Hematopoietic multipotent progenitor cell (in vitro differentiated cells): ENCODE measurements around the gene NPPB. TPM values are rescaled to one million over a fixed set of nuclear protein-coding genes. Genes with fewer than 3 reads are reported as not detected.
A peak's percentile ranks its signal among the peaks of the same experiment; 100 is the strongest.

Experiments
- DNase-seq, 3 donors: peaks; one replicate each; pipeline ENCODE4 v3.0.0-alpha.2; 2011 to 2015; ENCODE audit warnings: low read depth in 2 of 3, low spot score in 2 of 3
- total RNA-seq: library from RNA; depleted of rRNA; stranded (reverse); fragments of >200 nt; gene quantifications from one replicate; pipeline ENCODE4 v1.2.3, GENCODE V29; 2012

The NPPB gene
- total RNA-seq, 1 donor = not detected

DNA sequence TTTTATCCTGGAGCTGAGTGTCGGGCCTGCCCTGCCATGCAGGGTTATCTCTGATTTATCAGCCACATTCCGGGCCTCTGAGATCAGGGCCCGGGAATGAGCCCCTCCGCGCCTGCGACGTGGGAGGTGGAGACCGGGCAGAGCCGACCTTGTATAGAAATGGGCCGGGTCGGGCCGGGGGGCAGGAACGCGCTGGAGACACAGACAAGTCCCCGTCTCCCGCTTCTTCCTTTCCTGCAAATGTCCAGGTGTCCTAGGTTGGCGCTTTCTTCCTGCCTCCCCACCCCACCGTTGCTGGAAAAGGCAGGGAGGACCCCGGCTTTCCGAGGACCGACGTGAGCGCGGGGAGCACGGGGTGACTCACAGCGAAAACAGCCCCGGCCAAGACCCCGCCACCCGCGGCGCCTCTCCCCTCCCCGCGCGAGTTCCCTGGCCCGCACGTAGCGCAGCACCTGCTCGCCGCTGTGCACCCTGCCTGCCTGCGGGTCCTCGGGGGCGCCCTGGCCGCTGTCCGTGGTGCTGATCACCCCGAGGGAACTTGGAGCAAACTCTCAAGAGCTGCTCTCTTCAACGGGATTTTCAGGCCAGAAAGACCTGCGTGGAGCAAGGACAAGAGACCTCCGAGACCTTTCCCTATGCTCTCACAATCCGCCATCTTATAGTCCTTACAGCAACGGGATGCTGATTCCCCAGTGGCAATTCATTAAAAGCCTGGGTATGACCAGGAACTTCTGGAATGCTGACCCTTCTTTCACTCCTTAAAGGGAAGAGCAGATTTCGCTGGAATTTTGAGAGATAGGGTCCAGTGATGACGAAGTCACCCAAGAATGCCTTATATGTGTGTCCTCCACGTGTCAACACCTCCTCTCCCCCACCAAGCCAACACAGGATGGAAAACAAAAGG lies 475 bp upstream of the NPPB start:
- peak; percentile 13 to 87 (median 84) for DNase-seq

DNA sequence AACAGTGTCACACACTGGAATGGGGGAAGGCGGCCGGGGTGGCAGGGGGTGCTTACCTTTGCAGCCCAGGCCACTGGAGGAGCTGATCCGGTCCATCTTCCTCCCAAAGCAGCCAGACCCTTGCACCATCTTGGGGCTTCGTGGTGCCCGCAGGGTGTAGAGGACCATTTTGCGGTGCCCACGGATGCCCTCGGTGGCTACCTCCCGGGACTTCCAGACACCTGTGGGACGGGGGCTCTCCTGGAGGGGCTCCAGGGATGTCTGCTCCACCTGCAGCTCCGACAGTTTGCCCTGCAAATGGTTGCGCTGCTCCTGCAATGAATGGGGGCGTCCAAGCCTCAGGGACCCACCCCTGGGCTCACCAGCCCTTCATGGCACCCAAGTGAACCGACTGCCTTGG lies 587 bp downstream of the NPPB start:
- no peak for DNase-seq

DNA sequence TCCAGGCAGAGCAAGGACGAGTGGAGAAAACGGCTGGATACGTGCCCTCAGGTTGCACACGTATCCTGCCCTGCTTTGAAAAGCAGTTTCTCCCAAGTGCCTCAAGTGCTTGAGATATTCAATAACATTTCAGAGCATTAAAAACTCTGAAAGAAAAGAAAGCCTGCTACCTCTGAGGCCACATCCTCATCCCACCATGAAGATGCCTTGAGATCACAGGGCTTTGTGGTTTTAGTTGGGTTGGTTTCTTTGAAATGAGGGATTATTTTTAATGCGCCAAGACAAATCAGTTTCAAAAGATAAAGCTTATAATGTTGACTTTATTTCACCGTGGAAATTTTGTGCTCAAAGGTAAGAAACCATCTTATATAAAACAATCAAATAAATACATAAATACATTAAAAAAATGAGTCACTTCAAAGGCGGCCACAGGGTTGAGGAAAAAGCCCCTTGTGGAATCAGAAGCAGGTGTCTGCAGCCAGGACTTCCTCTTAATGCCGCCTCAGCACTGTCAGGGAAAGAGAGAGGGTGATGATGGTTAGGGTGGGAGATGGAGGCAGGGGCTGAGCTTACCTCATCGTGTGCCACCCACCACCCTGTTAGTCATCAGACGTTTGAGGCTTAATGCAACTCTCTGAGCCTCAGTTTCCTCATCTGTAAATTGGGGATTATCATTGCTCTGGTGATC lies 1.4 kb downstream of the NPPB start:
- DNase-seq = peak in 2 of 3 donors; percentile 35 to 52

DNA sequence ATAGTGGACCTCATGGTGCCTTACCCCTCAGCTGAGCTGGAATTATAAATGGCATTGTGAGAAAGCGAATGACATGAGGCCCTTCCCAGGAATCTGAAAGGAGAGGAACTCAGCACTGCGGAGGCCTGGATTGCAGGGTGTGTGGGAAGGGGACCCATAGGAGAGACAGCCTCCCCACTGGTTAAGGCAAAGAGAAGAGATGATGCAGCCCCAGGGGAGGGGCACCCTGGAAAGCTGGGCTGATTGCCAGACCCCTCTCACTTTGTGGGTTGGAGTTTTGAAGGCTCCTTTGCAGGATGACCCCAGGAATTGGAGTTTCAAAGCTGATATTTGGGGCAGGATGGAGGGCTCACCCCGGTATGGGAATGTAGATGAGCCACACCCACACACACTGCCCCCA lies 2.0 kb downstream of the NPPB start:
- DNase-seq = no peak

DNA sequence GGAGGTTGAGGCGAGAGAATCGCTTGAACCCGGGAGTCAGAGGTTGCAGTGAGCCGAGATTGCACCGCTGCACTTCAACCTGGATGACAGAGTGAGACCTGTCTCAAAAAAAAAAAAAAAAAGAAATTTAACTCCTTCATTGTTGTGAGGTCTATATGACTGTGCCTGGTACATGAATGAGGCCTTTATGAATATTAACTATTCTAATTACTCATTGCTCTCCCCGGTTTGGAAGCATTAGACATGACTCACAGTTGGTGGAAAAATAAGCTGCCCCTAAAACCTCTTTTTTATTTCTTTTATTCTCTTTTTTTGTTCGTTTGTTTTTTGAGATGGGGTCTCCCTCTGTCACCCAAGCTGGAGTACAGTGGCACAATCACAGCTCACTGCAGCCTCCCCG lies 3.3 kb downstream of the NPPB start:
- DNase-seq = no peak

DNA sequence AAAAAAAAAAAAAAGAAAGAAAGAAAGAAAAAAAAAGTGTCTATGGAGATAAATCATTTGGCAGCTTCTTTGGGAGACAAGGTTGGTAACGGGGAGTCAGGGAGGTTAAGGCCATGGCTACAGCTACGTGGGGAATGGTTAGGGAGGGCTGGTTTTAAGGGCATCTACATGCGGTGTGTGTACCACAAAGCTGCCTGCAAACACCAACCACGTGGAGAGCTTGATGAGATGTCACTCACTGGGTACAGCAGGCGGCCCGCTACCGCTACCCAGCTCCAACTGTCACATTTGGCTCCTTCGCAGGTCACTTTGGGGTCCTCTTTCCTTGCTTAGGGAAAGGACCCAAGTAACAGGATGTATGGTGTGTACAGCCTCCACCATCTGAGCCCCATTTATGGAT lies 4.2 kb downstream of the NPPB start:
- no peak for DNase-seq

DNA sequence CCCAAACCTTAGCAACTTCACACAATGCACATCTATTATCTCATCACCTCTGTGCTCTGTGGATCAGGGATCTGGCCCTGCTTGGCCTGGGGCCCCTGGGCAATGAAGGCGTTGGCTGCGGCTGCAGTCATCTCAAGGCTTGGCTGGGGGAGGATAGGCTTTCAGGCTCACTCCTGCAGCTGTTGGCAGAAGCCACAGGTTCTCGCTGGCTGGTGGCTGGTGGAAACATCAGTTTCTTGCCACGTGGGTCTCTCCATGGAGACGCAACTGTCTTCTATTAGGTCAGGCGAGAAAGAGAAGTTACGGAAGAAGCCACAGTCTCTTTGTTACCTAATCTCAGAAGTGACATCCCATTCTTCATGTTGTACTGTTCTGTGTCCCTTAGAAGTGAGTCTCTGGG lies 7.6 kb downstream of the NPPB start:
- peak in 1 of 3 donors; percentile 19 for DNase-seq

DNA sequence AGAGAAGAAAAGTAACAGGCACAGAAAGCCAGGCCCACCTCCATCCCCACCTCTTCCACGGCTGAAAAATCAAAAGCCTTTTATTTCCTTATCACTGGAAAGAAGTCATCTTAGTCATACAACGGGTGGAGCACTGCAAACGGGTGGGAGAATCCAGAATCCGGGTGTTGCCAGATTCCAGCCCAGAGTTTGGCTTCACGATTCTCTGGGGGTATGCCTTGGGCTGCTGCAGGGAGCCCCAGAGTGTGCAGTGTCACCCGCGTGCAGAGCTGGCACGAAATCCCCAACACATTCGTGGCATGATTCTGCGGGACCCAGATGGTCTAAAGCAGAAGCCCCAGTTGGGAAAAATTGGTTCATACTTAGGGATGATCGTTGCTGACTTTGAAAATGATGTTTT lies 8.6 kb downstream of the NPPB start:
- no peak for DNase-seq

DNA sequence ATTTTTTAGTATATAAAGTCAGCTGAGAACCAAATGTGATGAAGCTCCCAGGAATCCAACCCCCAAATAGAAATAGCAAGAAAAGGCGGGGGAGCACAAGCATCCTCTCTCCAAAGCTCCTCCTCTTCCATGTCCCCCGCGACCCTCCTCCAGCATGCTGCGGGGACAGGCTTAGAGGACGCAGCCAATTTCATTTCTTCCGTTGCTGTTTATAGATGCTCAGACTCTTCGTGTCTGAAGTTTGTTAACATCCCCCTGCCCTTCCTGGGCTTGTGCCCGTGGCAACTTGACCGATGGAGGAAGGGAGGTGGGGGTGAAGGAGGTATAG lies 10.4 kb downstream of the NPPB start:
- DNase-seq = no peak

DNA sequence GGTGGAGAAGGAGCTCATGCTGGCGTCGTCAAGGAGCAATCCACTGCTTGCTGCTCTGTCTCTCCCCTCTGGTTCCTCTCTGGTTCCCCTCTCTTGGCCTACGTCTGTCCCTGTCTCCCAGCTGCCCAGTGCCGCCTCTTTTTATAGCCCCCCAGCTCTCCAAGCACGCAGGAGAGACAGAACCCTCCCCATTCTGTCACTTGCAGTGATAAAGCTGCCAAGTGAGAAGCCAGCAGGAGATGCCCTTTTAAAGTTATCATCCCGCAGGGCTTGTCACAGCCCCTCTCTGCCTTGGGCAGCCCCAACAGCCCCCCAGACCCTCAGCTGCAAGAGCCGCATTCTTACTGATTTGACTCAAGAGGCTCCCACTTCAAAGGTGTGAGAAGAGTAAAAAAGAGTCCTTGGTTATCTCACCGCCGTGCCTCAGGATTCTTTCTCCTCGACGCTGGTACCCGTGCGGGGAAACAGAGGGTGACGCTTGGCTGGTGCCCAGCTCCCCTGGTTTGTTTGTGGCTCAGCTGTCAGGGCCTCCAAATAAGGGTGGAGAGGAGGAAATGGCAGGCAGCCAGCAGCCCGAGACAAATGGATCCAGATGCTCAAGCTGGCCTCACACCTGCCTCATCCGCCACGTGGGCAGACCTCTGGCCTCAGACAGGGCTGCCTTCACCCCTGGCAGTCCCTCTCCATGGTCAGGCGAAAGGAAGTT lies 10.9 kb downstream of the NPPB start, which contains the start of gene NPPA:
NPPA (minus strand) TSS at position 117 of the 706 bp plus-strand sequence; CDS start at position 18, 99 bp downstream.
- peak in 1 of 3 donors; percentile 25 for DNase-seq

DNA sequence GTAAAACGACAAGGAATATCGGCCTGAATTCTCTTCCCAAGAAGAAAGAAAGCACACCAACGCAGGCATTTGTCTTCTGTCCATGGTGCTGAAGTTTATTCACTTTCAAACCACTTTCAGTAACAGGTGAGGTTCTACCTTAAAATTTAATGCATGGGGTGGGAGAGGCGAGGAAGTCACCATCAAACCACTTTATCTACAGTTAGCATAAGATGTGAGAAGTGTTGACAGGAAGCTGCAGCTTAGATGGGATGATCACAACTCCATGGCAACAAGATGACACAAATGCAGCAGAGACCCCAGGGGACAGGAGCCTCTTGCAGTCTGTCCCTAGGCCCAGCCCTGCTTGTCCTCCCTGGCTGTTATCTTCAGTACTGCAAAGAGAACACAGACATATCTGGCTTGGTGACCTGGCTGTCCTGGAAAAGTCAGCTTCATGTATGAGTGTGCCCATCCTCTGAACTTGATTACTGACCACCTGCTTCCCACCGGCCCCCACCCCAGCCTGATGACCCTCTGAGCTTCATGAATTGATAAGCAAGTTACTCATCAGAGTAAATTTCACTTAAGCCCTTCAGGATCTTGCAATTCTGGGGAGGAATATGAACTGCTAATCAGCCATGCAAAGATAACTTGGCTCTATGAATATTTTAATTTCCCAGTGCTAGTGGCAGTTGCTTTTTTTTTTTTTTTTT lies 13.0 kb downstream of the NPPB start:
- peak in 1 of 3 donors; percentile 39 for DNase-seq

DNA sequence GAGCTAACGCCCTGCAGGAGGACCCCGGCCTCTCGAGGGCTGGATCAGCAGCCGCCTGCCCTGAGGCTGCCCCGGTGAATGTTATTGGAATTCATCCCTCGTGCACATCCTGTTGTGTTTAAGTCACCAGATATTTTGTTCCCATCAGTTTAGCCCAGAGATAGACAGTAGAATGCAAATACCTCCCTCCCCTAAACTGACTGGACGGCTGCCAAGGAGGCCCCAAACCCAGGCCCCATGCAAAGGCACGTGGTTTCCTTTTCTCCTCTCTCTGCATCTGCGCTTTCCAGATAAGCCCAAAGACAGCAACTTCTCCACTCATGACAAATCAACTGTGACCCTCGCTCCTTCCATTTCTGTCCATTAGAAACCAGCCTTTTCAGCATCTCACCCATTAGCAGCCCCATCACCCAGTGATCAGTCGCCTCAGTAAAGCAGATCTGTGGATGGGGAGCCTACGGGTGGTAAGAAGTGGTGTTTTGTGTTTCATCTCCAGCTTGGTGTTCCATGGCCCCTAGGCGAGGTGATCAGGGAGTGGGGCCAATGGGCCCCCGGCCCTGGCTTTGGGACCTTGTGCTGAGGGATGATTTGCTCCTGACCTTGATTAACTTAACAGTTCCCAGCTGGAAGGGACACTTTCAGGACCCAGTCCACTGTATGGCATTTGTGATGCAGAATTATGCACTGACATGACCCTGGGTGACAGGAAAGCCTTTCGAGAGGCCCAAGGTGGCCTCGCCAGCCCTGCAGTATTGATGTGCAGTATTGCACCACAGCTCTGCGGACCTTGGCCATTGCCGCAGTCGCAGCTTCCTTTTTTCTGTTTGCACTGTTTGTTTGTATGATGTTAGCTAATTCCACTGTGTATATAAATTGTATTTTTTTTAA lies 16.3 kb downstream of the NPPB start:
- peak in 2 of 3 donors; percentile 90 to 97 for DNase-seq

DNA sequence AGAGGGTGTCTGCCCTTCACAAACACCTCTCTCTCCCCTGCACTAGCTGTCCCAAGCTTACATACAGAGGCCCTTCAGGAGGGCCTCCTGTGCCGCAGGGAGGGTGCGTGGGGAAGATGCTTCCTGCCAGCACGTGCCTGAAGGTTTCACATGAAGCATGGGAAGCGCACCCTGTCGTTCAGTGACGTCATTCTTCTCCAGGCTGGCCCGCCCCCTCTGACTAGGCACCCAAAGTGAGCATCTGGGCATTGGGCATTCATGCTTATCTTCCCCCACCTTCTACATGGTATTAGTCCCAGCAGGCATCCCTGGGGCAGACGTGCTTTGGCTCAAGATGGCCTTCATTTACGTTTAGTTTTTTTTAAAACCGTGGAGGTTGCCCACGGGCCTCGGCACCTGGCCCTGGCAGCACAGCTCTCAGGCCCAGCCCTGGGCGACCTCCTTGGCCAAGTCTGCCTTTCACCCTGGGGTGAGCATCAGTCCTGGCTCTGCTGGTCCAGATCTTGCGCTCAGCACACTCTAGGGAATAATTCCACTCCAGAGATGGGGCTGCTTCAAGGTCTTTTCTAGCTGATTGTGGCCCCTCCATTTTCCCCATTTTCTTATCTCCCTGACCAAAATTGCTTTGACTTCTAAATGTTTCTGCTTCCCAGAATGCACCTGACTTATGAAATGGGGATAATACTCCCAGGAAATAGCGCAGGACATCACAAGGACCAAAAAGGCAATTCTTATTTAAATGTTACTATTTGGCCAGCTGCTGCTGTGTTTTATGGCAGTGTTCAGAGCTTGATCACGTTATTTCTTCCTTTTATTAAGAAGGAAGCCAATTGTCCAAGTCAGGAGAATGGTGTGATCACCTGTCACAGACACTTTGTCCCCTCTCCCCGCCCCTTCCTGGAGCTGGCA lies 17.2 kb downstream of the NPPB start:
- DNase-seq = peak in 1 of 3 donors; percentile 54

DNA sequence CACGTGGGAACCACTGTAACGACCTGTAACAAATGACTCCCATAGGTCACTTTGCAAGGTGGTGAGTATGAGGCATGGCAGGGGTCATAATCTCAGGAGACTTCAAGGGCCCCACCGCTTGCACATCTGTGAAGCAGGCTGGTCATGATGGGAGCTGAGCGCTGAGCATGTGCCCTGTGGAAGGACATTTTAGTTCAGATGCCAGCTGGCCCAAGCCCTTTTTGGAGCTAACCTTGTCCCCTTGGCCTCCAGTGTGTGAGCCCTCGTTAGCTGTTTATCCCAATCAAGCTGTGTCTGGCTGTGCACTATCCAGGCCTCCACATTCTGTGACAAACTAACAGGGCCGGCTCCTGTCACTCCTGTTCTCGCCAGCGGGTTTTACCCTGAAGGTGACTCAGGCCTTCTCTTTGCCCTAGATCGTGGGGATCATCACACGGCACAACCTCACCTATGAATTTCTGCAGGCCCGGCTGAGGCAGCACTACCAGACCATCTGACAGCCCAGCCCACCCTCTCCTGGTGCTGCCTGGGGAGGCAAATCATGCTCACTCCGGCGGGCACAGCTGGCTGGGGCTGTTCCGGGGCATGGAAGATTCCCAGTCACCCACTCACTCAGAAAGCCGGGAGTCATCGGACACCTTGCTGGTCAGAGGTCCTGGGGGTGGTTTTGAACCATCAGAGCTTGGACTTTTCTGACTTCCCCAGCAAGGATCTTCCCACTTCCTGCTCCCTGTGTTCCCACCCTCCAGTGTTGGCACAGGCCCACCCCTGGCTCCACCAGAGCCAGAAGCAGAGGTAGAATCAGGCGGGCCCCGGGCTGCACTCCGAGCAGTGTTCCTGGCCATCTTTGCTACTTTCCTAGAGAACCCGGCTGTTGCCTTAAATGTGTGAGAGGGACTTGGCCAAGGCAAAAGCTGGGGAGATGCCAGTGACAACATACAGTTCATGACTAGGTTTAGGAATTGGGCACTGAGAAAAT lies 18.7 kb downstream of the NPPB start:
- DNase-seq = no peak

DNA sequence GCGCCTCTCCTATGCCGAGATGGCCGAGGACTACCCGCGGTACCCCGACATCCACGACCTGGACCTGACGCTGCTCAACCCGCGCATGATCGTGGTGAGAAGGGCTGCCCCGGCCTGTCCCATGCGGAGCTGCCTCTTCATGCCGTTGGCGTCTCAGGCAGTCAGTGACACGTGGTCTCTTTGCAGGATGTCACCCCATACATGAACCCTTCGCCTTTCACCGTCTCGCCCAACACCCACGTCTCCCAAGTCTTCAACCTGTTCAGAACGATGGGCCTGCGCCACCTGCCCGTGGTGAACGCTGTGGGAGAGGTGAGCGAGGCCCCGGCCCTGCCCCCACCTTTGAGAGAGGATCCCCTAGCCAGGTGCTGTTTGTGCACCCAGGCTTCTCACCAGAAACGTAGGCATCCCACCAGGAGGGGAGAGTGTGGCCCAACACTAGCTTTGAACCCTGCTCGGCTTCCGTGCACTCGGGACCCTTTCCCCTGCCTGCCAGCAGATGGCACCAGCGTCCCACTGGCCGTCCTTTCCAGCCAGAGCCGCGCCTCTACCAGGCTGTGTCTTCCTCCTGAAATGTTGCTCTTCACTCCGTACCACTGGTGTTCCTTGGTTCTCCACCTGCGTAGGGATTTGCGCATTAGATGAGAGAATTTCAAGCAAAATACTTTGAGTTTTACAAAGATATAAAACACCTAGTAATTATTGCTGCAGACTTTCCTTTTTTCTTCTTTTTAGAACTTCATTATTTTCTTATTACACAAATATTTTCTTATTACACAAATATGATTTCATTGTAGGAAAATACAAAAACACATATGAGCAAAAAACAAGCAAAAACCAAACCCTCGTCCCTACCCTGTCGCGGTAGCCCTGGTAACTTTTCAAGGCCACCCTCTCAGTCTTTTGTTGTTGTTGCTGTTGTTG lies 20.1 kb downstream of the NPPB start:
- DNase-seq = peak; percentile 53 to 71 (median 55)

DNA sequence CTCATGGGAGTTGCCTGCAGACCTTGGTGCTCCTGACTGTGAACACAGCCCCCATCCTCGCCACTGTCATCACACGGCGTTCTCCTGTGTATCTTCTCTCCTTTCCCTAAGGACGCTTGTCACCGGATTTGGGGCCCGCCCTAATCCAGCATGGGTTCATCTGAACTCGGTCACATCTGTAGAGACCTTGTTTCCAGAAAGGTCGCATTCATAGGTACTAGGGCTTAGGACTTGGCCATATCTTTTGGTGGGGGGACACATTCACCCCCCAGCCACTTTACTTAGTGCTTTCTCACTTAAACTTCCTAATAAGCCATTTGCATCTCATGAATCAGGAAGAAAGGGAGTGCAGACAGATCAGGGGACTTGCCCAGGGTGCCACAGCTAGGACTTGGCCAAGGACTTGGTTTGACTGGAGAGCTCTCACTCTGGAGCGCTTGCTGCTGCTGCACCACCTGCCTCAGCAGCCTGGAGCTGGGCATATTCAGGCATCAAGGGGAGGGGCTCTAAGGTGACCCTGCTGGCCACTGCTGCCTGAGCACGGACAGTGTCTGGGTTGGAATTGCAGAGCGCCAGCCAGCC lies 20.9 kb downstream of the NPPB start:
- no peak for DNase-seq
